DMS153 treated with DMSO at 0.1 percent for 48 hours (cell line): ENCODE results near the gene INO80.

ENCODE experiments used
- DNase-seq: peaks from one replicate; lab custom pipeline; 2025; ENCODE audit not compliant: unreplicated experiment; lab: John Stamatoyannopoulos, UW

INO80 gene

GRCh38 chr15:40949756-40950207 lies 166.3 kb downstream of the INO80 start:
- DNase-seq: no peak

- no peak for DNase-seq
Observed at GRCh38 chr15:40948706-40949473, 167.2 kb downstream of the INO80 start.

DNA sequence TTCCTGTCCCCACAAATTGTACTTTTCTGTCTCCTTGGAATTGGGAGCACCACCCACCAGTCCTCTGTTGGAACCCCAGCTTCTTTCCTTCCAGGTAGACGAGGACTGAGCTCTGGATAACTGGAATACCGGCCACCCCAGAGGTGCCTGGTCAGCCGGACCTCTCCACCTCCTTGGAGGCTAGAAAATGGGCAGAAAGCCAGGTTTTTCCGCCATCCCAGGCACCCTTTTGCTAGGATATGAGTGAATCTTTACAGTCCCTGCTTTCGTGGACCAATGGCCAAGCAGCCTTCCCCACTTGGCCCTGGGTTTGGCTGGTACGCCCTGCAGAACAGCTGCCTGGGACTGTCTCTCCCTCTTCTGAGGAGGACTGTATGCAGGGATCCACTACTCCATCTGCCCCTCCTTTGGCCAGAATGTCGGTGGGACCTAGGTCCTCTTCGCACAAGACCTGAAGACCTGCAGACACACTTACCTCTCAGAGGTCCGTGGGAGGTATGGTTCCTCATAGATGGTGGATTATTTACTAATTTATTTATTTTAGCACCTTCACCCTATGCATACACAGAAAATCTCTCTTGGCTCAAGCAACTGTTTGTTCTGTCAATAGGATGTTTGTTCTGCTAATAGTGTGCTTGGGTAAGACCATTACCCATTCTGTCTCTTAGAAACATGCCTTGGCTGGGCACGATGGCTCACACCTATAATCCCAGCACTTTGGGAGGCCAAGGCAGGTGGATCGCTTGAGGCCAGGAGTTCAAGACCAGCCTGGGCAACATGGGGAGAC lies 171.4 kb downstream of the INO80 start:
- DNase-seq: no peak

DNA sequence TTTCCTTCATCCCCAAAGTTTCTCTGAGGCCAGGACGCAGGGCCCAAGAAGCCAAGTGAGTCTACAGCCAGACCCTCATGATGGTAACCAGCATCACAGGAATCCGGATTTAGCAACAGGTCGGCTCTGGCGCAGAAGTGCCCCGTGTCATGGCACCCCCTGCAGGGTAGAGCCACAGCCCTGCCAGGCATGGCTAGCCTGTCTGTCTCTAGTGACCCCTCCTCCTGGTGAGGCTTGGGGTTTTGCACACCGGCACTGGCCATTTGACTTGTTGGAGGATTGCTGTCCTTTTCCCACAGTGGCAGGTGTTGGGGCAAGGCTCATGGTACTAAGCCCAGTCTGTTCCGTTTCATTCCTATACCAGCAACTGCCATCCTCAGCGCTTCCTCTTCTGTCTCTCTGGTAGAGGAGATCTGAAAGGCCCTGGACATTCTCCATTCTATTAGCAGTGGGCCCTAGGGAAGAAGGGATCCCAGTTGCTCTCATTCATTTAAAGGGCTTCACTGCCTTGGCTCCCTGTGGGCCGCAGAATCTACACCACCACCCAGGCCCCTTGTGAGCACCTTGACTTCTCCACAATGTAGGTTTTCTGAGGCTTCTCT lies 172.2 kb downstream of the INO80 start:
- no peak for DNase-seq

DNA sequence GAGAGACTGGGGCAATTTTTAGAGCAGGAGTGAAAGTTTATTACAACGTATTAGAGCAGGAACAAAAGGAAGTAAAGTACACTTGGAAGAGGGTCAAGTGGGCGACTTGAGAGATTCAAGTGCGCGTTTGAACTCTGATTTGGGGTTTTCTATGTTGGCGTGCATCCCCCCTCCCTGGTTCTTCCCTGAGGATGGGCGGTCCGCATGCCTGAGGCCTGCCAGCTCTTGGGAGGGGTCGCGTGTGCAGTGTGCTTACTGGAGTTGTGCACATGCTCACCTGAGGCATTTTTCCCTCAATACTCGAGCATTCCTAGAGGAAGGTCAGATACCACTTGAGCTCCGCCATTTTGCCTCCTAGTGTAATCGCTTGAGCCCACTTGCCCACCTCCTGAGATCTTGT lies 173.2 kb downstream of the INO80 start:
- DNase-seq: no peak

GRCh38 chr15:40942337-40942854 lies 173.7 kb downstream of the INO80 start:
- DNase-seq: no peak

GRCh38 chr15:40941528-40942336 lies 174.3 kb downstream of the INO80 start:
- DNase-seq: no peak

DNA sequence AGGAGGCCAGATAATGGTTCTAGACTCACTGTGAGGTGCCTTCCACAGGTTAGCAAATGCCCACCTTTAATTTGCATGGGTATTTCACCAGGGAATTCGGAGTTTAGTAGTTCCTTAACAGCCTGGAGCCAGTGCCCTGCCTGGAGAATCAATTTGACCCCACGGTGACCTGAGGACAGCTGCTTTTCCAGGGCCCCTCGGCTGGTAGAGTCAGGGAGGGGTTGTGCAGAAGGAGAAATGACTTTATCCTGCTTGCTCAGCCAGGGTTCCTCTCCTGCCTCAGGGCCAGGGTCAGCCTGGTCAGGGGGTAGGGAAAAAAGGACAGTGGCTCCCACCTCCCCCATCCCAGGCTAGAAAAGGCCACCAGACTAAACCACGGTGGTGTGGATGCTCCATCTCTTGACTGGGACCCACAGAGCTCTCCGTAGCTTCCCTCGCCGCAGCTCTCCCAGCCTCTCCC lies 175.0 kb downstream of the INO80 start:
- DNase-seq: no peak

DNA sequence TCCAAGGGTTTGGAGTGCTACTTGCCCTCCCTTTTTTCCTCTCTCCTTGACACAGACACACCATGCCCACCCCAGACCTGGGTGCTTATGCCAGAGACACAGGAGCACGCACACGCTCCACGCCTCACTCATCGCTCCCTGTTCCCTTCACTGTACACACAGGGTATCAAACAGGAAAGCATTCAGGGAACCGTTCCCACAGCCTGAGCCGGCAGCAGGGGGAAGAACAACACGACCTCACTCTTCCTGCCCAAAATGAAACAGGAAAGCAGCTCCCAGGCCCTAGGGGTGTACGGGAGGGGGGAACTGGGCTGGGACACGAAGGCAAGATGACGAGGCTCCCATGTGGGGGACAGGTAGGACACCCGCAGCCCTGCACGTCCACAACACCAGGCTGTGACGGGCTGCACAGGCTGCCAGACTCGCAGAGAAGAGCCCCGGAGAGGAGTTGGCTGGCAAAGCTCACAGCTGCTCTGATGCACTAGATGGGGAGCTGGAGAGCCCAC lies 175.7 kb downstream of the INO80 start:
- no peak for DNase-seq

DNA sequence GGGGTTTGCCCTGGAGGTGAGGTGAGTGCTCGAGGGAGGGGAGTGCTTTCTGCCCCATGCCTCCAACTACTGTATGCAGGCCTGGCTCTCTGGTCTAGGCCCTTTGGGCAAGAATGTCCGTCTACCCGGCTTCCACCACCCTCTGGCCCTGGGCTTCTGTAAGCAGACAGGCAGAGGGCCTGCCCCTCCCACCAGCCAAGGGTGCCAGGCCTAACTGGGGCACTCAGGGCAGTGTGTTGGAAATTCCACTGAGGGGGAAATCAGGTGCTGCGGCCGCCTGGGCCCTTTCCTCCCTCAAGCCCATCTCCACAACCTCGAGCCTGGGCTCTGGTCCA lies 177.6 kb downstream of the INO80 start:
- DNase-seq: no peak

DNA sequence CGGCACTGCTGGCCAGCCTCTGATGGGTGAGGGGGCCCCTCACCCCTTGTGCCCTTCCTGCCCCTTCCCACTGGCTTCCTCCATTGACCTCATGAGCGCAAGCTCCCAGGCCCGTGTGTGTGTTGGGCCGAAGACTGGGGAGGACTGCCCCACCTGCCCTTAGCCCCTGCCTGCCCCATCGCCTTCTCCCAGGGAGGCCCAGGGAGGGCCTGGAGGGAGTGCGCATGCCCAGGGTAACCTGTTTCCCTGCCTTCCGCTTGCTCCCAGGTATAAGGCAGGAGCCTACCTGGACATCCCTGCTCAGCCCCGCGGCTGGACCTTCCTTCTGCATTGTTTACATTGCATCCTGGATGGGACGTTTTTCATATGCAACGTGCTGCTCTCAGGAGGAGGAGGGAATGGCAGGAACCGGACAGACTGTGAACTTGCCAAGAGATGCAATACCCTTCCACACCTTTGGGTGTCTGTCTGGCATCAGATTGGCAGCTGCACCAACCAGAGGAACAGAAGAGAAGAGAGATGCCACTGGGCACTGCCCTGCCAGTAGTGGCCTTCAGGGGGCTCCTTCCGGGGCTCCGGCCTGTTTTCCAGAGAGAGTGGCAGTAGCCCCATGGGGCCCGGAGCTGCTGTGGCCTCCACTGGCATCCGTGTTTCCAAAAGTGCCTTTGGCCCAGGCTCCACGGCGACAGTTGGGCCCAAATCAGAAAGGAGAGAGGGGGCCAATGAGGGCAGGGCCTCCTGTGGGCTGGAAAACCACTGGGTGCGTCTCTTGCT lies 178.1 kb downstream of the INO80 start:
- DNase-seq: no peak

- no peak for DNase-seq
Observed at GRCh38 chr15:40936709-40937666, 179.1 kb downstream of the INO80 start.

GRCh38 chr15:40936234-40936708 lies 179.8 kb downstream of the INO80 start:
- no peak for DNase-seq

DNA sequence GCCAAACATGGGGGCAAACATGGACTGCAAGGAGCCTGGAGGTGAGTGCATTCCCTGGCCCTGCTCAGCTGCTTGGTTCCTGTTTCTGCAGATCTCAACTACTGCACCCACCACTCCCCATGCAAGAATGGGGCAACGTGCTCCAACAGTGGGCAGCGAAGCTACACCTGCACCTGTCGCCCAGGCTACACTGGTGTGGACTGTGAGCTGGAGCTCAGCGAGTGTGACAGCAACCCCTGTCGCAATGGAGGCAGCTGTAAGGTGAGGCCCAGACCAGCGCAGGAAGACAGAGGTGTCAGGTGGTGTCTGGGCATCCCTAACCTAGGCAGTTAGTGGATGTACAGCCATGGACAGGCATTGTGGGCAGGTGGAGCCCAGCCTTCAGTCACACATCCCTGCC lies 181.6 kb downstream of the INO80 start:
- no peak for DNase-seq

- DNase-seq: no peak
Observed at GRCh38 chr15:40933517-40933902, 182.6 kb downstream of the INO80 start.

GRCh38 chr15:40932649-40933516 lies 183.2 kb downstream of the INO80 start:
- DNase-seq: peak; percentile 33

- DNase-seq: peak; percentile 16
Observed at GRCh38 chr15:40932156-40932555, 183.9 kb downstream of the INO80 start.
